Measurements from ENCODE around the gene GPRC5D.

GPRC5D gene

DNA sequence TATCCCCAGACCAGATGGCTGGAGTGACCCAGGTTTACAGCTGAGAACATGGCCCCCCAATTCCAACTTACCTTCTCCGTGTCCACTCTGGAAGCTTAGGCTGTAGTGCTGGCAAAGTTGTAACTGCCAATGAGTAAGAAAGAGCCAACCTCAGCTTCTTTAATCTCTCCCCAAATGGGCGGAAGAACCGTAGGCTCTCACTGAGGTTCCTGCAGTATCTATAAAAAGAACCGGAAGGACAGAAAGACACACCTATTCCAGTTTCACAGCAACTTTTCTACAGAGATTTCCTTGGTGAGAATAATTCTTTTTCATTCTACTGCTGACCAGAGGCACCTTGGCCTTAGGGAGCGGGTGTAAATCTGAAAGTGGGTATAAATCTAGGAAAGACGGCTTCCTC lies at the start of gene GPRC5D:
Gene GPRC5D (minus strand): TSS at position 135 of the 400 bp plus-strand sequence. CDS start 1,786 bp downstream, outside the sequence.
- no peak for DNase-seq (ENCODE audit: low read depth)

DNA sequence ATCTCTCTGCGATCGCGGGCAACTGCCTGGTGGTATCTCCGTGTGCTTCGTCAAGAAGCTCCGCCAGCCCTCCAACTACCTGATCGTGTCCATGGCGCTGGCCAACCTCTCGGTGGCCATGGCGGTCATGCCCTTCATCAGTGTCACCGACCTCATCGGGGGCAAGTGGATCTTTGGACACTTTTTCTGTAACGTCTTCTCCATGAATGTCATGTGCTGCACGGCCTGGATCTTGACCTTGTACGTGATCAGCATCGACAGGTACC lies 49.7 kb upstream of the GPRC5D start:
- no peak for DNase-seq (ENCODE audit: low read depth)

DNA sequence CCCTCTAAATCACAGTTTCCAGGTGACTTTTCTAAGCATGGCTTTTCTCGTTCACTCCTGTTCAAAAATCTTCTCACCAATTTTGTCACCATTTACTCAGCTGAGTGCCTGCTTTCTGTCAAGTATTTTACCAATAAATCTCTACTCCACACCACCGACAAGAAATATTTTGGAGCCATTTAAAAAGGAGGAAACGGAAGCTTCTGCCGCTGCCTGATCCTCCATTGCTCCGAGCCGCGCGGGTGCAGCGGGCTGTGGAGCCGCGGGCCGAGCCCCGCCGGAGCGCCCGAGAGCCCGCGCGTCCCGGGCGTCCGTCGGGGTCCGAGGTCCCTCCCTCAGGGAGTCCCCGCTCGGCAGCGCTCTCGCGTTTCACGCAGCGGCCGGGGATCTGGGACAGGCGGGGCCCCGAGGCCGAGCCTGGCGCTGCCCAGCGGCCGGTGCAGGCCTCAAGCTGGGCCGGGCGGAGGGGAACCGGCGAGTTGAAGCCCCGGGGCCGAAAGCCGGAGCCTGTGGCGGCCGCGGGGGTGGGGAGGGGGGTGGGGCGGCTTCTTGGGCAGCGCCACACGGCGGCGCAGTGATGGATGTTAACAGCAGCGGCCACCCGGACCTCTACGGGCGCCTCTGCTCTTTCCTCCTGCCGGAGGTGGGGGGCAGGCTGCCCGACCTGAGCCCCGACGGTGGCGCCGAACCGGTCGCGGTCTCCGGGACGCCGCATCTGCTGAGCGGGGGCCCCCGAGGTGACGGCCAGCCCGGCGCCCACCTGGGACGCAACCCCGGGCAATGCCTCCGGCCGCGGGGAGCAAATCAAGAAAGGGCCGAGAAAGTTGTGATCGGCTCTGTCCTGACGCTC lies 49.2 kb upstream of the GPRC5D start:
- no peak for DNase-seq (ENCODE audit: low read depth)

DNA sequence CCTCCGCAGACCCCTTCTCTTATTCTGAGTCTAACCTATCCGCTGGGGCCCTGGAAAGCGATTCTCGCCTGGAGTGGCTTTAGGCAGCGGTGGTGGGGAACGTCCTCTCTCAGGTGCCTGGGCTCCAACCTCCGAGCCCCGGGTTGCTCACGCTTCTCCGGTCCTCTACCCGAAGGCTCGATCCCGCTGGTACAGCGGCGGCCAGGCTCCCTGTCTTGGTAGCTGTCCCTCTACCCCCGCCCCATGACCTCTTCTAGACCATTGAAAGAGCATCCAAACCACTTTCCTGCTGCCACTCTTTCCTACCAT lies 48.6 kb upstream of the GPRC5D start:
- no peak for DNase-seq (ENCODE audit: low read depth)

DNA sequence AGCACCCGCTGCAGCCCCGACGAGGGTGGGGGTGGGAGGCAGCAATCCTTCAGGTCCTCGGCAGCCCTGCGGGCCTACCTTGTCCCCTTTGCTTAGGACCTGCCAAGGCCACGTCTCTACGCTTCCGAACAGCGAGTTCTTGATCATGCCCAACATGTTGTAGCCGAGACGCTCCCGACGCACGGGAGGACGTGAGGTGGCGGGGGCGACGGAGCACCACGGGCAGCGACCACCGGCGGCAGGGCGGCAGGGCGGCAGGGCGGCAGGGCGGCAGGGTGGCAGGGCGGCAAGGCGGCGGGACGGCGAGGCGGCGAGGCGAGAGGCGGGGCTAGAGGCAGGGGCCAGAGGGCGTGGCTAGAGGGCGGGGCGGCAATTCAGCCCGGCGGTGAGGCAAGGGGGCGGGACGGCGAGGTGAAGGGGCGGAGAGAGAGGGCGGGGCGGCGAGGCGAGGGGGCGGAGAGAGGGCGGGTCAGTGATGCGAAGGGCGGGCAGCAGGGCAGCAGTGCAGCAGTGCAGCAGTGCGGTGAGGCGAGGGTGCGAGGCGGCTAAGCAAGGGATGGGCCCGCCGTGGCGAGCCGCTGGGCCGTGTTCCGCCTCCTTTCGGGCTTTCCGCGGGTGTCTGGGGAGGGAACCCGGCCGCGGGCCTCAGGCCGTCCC lies 48.1 kb upstream of the GPRC5D start, which contains the start of gene HEBP1:
Gene HEBP1 (minus strand): TSS at position 307 of the 657 bp plus-strand sequence. CDS start 151 bp downstream, at position 156.
- peak; percentile 93 for DNase-seq (ENCODE audit: low read depth)

DNA sequence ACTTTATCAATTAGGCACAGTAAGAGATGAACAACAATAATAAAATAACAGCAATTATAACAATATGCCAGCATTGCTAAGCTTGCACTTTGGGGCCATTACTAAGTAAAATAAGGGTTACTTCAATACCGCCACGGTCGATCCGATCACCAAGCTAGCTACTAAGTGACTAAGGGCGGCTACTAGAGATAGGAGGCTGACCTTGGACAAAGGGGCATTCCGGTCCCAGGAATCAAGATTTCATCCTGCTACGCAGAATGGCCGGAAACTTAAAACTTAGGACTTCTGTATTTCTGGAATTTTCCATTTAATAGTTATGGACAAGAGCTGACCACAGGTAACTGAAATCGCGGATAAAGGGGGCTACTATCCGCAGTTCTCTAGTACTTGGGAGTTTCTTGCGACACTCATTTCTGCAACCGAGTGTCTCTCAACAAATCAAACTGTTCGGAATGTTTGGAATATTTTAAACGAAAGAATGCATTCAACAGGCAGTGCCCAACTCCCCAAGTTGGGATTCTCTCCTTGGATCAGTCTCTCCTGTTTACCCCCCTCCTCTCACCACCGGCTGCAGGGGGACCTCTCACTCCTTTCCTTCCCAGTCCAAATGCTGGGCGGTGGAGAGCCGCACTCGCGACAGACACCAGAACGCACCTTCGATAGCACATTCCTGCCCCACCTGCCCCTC lies 47.4 kb upstream of the GPRC5D start:
- no peak for DNase-seq (ENCODE audit: low read depth)

DNA sequence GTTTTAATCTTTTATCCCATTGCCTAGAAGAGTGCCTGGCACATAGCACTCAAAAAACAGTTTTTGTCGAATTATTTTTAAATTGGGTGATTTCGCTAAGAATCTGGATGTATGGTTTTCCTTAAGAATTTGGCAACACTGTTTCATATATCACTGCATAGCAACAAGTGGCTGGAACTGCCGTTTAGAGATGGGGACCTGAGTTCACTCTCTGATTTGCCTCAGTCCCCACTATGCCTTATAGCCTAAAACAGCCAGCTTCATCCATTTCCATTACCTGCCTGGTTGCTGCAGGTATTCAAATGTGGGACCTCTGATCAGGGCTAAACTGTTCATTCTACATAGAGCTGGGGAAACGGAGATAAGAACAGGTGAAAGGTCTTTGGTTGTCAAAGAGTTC lies 46.3 kb upstream of the GPRC5D start:
- DNase-seq (ENCODE audit: low read depth) = no peak

DNA sequence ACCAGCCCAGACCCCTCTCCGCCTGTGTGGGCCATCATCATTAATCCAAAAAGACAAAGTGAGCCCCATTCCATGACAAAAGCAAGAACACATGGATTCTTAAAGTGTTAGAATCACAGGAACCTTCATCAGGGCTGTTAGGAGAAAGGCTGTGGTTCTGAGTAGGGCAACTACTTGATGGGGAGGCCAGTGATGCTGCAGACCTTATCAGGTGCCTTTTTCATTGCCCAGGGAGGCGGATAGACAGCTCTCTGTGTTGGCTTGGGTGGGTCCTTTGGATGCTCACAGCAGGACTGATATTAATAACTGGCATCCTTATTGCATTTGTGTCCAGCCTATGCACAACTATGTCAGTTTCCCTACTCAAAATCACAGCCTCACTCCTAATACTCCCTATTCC lies 45.8 kb upstream of the GPRC5D start:
- DNase-seq (ENCODE audit: low read depth) = no peak

DNA sequence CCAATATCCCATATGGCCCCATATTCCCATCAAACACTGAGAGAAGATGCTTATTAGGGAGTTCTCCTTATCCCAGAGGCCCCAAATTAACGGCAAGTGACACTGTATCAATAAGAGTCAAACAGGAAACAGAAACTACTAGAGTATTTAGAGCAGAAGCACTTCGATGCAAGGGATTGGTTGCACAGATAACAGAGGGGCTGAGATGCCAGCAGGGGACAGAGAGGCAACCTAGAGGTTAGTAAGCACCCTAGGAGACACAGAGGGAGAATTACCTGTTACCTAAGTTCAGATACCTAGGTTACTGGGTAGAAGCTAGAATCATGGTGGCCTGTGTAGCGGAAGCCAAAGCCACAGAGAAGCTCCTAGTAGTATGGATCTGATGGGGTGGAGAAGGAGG lies 45.2 kb upstream of the GPRC5D start:
- DNase-seq (ENCODE audit: low read depth) = no peak

DNA sequence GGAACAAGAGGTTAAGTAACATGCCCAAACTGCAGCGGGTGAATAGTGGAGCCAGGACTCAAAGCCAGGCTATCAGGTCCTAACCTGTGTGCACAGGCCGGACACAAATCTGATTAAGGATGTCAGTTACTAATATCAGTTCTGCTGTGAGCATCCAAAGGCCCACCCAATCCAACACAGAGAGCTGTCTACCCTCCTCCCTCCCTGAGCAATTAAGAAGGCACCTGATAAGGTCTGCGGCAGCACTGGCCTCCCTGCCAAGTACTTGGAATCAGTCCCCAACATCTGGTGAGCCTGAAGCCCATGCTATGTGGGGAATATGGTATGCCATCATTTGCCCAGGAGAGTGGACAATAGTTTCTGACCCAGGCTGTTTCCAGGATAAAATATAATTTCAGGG lies 44.2 kb upstream of the GPRC5D start:
- no peak for DNase-seq (ENCODE audit: low read depth)

DNA sequence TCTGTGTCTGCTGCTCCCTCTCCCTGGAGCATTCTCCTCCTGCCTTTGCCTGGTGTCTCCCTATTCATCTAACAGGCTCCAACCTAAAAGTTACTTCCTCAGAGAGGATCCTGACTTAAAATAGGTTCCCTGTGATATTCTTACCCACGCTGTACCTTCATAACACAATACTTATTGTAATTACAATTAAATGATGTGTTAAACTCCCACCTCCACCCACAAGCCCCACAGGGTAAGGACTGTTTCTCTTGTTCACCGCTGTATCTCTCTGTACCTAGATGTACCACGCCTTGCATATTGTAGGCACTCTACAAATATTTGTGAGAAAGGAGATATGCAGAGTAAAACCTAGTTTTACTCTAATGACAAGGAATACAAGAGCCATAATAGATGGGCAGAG lies 43.1 kb upstream of the GPRC5D start:
- no peak for DNase-seq (ENCODE audit: low read depth)

DNA sequence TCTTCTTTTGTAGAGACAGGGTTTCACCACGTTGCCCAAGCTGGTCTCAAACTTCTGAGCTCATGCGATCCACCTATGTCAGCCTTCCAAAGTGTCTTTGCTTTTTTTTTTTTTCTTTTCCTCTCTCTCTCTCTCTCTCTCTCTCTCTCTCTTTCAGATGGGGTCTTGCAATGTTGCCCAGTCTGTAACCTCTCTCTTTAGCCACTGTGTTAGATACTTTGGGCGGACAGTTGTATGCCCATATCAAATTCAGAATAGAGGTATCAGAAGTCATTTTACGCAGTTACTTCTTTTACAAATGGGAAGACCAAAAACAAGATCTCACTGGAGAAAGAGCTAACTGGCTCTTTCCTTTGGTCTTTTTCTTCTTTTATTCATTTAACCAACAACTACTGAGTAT lies 41.4 kb upstream of the GPRC5D start:
- DNase-seq (ENCODE audit: low read depth) = no peak

DNA sequence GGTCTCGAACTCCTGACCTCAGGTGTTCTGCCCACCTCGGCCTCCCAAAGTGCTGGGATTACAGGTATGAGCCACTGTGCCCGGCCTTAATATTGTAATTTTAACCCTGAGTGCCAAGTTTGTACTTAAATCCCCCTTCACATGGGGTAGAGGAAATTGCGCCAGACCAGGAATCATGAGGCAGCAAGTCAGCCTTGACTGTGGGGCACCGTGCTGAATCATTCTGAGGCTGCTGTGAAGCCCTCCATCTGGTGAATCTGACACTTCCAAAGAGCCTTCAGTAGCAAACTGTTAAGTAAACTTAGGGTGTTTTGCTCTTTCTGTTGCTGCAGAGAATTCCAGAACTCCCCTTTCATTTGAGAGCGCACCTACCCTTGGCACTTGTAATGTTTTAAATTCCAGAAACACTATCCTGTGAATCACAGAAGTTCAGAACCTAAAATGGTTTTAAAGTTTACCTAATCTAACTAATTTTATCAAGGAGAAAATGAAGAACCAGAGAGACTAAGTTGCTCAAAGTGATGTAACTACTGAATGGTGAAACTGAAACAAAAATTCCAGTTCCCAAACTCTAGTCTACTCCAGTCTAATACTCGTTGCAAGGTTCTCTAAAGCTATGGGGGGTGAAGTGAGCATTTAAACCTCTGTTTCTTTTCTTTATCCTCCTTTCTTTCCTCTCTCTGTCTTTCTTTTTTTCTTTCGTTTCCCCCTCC lies 40.6 kb upstream of the GPRC5D start:
- DNase-seq (ENCODE audit: low read depth) = no peak

DNA sequence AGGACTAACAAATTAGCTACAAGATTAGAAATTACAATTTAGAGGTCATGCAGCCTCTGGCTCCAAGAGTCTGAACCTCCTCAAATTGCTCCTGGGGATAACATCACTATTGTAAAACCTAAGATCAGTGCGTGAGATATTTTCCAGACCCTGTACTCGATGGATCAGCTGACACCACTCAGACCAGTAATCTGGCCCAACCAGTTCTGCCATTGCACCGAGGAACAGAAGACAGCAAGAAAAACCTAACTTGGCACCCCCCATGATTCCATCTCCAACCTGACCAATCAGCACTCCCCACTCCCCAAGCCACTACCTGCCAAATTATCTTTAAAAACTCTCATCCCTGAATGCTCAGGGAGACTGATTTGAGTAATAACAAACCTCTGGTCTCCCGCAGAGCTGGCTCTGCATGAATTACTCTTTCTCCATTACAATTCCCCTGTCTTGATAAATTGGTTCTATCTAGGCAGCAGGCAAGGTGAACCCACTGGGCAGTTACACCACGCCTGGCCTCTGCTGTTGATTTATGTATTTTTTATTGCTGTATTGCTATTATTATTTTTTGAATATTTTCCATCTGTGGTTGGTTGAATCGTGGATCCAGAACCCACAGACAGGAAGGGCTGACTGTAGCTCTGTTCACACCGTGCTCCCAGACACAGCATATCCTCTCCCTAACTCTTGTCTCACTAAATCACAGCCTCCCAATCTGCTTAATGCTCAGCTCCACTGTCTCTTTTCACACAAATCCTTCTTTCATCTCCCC lies 38.9 kb upstream of the GPRC5D start:
- DNase-seq (ENCODE audit: low read depth) = no peak

DNA sequence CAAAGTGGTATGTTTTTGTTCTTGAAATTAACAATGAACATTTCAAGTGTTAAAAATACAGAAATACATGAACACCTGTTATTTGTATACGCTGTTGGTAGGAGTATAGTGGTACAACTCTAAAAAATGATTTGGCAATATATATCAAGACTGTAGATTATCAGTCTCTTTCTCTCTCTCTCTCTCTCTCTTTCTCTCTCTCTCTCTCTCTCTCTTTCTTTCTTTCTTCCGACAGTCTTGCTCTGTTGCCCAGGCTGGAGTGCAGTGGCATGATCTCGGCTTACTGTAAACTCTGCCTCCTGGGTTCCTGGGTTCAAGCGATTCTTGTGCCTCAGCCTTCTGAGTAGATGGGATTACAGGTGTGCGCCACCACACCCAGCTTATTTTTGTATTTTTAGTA lies 35.5 kb upstream of the GPRC5D start:
- DNase-seq (ENCODE audit: low read depth) = no peak

DNA sequence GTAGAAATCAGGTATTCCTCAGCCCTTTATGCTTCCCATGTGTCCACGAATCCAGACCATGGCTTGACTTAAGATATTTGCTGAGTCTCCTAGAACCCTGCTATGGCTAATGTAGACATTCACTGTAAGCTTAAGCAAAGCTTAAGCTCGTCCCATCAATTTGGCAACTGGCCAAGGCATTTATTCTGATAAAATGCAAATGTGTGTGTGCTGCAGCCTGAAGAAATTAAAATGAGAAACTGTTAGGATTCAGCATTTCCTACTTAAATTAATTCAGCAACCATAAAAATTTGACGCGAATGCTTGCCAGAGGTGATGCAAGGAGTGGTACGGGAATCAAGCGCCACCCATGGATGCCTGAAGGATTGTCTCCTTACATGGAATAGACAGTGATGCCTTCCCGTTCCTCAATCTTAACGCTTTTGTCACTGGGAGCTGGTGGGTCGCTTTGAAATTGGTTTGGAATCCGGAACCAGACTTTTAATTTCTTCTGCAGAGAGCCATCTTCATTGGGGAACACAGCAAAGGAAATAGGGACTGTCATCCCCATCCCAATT lies 34.9 kb upstream of the GPRC5D start:
- no peak for DNase-seq (ENCODE audit: low read depth)

DNA sequence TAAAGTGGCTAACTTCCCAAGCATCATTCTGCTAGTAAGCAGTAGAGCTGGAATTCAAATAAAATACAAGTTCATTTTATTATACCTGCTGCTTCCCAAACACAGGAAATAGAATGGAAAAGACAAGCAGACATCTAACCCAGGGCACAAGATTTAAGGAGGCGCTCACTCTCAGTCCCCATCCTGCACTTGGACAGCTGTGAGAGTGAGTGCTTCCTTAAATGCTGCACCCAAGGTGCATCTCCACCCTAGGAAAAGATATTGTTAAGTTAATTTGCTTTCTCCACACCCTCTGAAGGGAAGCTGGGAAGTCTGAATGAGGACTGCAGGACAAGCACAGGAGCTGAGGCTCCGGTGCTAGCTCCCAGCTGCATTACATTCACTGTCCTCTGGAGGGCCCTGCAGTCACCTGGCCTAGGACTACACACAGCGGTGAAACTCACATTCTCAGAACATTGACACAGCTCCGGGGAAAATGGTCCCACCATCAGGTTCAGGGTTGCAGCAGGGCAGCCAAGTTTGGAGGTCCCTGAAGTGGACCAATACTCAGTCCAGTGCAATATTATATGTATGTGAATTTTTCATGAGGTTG lies 33.9 kb upstream of the GPRC5D start:
- DNase-seq (ENCODE audit: low read depth) = no peak

DNA sequence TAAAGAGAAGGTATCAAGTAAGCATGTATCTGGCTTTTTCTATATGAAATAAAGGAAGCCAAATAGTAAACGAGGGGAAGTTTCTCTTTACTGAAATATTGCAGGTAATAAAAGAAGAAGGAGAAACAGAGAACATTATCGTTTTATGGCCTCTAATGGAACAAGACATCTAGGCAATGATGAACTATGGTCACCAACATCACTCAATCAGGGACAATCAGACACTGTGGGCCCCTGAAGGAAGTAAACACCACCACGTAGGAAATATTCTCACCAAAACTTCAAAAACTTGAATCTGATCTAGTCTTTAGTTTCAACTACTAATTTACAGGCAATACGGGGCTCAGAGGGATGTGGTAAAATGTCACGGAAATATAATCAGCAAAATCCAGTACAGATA lies 32.2 kb upstream of the GPRC5D start:
- DNase-seq (ENCODE audit: low read depth) = no peak

DNA sequence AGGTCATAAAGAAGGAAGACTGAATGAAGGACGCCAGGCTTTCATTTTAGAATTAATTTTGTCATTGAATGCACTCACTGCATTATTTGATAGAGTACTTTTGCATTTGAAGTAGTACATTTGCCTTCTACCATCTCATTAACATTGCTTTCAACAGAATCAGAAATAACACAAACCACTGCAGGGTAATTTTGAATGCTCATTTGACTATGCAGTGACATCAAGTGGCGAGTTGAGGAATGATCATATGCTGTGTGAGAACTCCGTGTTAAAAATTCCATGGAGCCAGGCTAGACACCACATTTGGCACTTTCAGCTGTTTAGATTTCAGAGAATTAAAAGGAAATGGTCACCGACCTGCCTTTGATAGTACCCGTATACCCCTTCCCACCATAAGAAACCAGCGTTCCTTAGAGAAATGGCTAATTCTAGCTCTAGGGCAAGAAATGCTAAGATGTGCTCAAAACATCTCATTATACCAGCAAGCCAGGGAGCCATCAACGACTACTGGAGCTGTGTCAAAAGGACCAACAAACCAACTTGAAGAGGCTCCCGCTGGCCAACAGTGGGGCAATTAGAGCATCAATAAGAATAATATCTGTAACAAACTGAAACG lies 31.6 kb upstream of the GPRC5D start:
- DNase-seq (ENCODE audit: low read depth) = no peak

DNA sequence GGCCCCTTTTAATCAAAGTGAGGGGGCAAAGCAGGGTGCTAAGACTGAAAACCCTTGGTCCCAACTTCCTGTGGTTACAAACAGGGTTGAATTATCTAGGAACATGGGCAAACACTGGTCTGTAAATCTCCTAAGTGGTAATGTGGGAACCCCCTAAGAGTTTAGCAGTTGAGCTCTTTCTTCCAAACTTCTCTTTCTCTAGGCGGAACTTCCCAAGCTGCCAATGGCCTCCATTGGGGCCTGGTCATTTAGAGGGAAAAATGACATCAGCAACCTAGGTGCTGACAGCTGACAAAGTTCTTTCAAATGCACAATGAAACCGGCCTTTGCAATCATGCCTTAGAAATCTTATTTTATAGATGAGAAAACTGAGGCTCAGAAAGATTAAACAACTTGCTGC lies 30.4 kb upstream of the GPRC5D start:
- DNase-seq (ENCODE audit: low read depth) = no peak

DNA sequence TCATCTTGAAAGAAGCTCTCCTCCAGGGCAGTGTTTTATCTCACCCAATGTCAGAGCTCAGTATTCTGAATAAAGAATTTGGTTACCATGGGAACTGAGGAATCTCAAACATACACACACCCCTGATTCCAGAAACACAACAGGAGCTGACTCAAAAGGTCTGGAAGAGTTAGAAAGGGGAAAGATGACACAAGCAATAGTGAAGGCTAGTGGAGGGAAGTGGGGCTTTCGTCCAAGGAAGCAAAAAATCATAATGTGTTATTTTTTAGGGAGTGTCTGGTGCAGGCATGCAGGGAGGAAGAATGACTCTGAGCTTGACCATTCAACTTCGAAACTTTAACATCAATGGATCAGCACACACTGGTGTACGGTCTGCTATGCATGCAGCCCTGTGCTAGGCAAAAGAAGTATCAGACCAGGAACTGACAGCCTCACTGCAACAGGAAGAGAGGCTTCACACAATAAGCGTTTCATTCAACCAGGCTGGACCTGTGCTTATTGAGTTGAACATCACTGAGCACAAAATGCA lies 27.8 kb upstream of the GPRC5D start:
- no peak for DNase-seq (ENCODE audit: low read depth)

Measured in stimulated activated CD8-positive, alpha-beta memory T cell treated with anti-CD3 and anti-CD28 coated beads, Interleukin-15, amount 100 ng/mL, for 24 hours (primary cell).